Measurements from ENCODE around the gene NEURL2.

The NEURL2 gene

DNA sequence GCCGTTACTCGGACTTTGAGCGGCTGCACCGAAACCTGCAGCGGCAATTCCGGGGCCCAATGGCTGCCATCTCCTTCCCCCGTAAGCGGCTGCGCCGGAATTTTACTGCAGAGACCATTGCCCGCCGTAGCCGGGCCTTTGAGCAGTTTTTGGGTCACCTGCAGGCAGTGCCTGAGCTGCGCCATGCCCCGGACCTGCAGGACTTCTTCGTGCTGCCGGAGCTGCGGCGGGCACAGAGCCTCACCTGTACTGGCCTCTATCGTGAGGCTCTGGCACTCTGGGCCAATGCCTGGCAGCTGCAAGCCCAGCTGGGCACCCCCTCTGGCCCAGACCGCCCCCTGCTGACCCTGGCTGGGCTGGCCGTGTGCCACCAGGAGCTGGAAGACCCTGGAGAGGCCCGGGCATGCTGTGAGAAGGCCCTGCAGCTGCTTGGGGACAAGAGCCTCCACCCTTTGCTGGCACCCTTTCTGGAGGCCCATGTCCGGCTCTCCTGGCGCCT, 50.3 kb downstream of the NEURL2 start:
- no peak for TF ChIP-seq CTCF (IDR thresholded peaks at IDR 0.05; ENCODE audit: low read depth, low read length, missing control alignments)
- no peak overlapping the region for H3K4me3 ChIP-seq (replicated peaks; ENCODE audit: low read depth, low read length)
- DNase-seq (ENCODE audit: extremely low read depth, low read depth), result no peak
